Transverse colon (tissue), 4 donors: ENCODE results near the gene HOXB7. TPM values are rescaled to one million over a fixed set of nuclear protein-coding genes. Genes with fewer than 3 reads are reported as not detected.

ENCODE experiments used
- DNase-seq: peaks from one replicate; pipeline ENCODE4 v3.0.0-alpha.2; 2019
- H3K27ac ChIP-seq, 4 donors: fragments of 200-600 bp; sonication (generic); 2 replicates each; pipeline ENCODE4 v1.5.1; 2016 to 2018; ENCODE audit warnings: inconsistent platforms in 4 of 4
- H3K27me3 ChIP-seq: fragments of 200-600 bp; sonication (generic); 2 replicates; pipeline ENCODE4 v1.5.1; 2017; ENCODE audit warnings: inconsistent platforms
- H3K36me3 ChIP-seq, 4 donors: fragments of 200-600 bp; sonication (generic); 2 replicates each; pipeline ENCODE4 v1.5.1; 2017 to 2019; ENCODE audit warnings: inconsistent platforms in 4 of 4
- H3K4me1 ChIP-seq, 4 donors: fragments of 200-600 bp; sonication (generic); 2 replicates each; pipeline ENCODE4 v1.5.1; 2017 to 2020; ENCODE audit warnings: inconsistent platforms in 4 of 4
- H3K4me3 ChIP-seq, 4 donors: fragments of 200-600 bp; sonication (generic); 1 replicate in 1 of 4; 2 replicates in 3 of 4; pipeline versions ENCODE4 v1.5.1 to v1.6.1; 2017 to 2019; ENCODE audit warnings: inconsistent platforms in 4 of 4
- H3K9me3 ChIP-seq, 2 donors: fragments of 200-600 bp; sonication (generic); 2 replicates each; pipeline ENCODE4 v1.5.1; 2017 to 2019; ENCODE audit warnings: inconsistent platforms in 2 of 2
- CTCF ChIP-seq, 5 experiments: fragments of 200-600 bp in 3 of 5; fragments of 450-650 bp in 2 of 5; sonication (generic) in 3 of 5; IDR thresholded peaks; 1 replicate in 2 of 5; 2 replicates in 3 of 5; pipeline ENCODE4 v1.5.1; 2016 to 2017; ENCODE audit warnings: antibody characterized with exemption in 5 of 5, inconsistent platforms in 3 of 5, mild to moderate bottlenecking in 2 of 5, moderate library complexity in 1 of 5
- EP300 ChIP-seq: sonication (generic); formaldehyde crosslinking; IDR thresholded peaks from one replicate; pipeline ENCODE4 v1.6.1; 2017; ENCODE audit warnings: antibody characterized with exemption, low read depth
- POLR2A ChIP-seq: fragments of 450-650 bp; IDR thresholded peaks from one replicate; pipeline ENCODE4 v1.6.1; 2016; ENCODE audit warnings: antibody characterized with exemption, mild to moderate bottlenecking, moderate library complexity
- POLR2AphosphoS5 ChIP-seq, 3 donors: sonication (generic); formaldehyde crosslinking; IDR thresholded peaks; one replicate each; pipeline ENCODE4 v1.6.1; 2016; ENCODE audit warnings: antibody characterized with exemption in 3 of 3
- WGBS, 2 donors: methylation state at CpG; one replicate each; pipeline ENCODE4 v1.1.5; 2018; ENCODE audit warnings: low coverage in 1 of 2; 5-methylcytosine and 5-hydroxymethylcytosine counted together
- in situ Hi-C, 4 donors: fragments of 200-750 bp; cut with MboI; loops; one replicate each; pipeline versions ENCODE4 v1.15.0 to v1.15.1; 2017; ENCODE audit warnings: low sequenced_read_pairs in 3 of 4, low pct_ligation_motif_present in 1 of 4, low pct_unique_long_range_greater_than_20kb in 1 of 4
- intact Hi-C: fragments of 100-400 bp; cut with DNase I; formaldehyde crosslinking; loops from one replicate; pipeline ENCODE4 v1.15.1; 2023; ENCODE audit warnings: low total_unique reads
- total RNA-seq, 4 donors: library from RNA; depleted of rRNA; stranded (reverse); fragments of >200 nt; gene quantifications; one replicate each; pipeline ENCODE4 v1.1.0, GENCODE V29; 2016

HOXB7 gene
- total RNA-seq, 4 donors from 2014 or later, result 11.2 to 20.9 (median 16.7) TPM; not detected in 1

GRCh38 chr17:48644159-48644558 is 33.3 kb upstream of the HOXB7 start:
- no peak for DNase-seq
- Histone ChIP-seq H3K27ac (peak overlapping the region; percentile 86 to 93 (median 90)), H3K9me3 (no peaks in the 10 kb centered on the region), H3K4me1 (peaks cover 2 to 38% (median 18%) of the 10 kb centered on the region in 4 donors), H3K4me3 (peak overlapping the region in 3 of 4 donors; percentile 57 to 60 (median 58)), H3K36me3 (no peaks in the 10 kb centered on the region), H3K27me3 (peaks cover 95% of the 10 kb centered on the region)
- intact Hi-C loops, result no loop called here
- in situ Hi-C loops, result no loop called here
- TF ChIP-seq POLR2A (no peak), CTCF (IDR thresholded peaks at IDR 0.05) (no peak), EP300 (no peak), POLR2AphosphoS5 (IDR thresholded peaks at IDR 0.05) (no peak)
- 65% methylated on average over 1 of the region's 1 CpG; no CpG with 5 or more reads in 1 of the 2 donors for WGBS, 2 donors

- in situ Hi-C loops, result no loop called here
- Histone ChIP-seq H3K27ac (peak overlapping the region; percentile 86 to 93 (median 90)), H3K4me3 (peak overlapping the region in 2 of 4 donors; percentile 57 to 60), H3K36me3 (no peaks in the 10 kb centered on the region), H3K4me1 (peaks cover 2 to 38% (median 20%) of the 10 kb centered on the region in 4 donors), H3K27me3 (peaks cover 94% of the 10 kb centered on the region), H3K9me3 (no peaks in the 10 kb centered on the region)
- intact Hi-C loops, result no loop called here
- no peak for DNase-seq
- no peak for TF ChIP-seq EP300
- TF ChIP-seq POLR2A, result no peak
- TF ChIP-seq CTCF (IDR thresholded peaks at IDR 0.05), result no peak
- no peak for TF ChIP-seq POLR2AphosphoS5 (IDR thresholded peaks at IDR 0.05)
These were observed 32.8 kb upstream of the HOXB7 start for GRCh38 chr17:48643697-48644012.

GRCh38 chr17:48642843-48643696 is 32.3 kb upstream of the HOXB7 start:
- in situ Hi-C loops, result no loop called here
- DNase-seq, result no peak
- Histone ChIP-seq H3K27me3 (peaks cover 94% of the 10 kb centered on the region), H3K9me3 (no peaks in the 10 kb centered on the region), H3K27ac (peak overlapping the region; percentile 86 to 93 (median 90)), H3K4me3 (peak overlapping the region in 3 of 4 donors; percentile 23 to 60 (median 57)), H3K36me3 (no peaks in the 10 kb centered on the region), H3K4me1 (peaks cover 2 to 37% (median 21%) of the 10 kb centered on the region in 4 donors)
- WGBS, 2 donors, result 29 to 37% methylated on average over 5 to 23 of the region's 23 CpGs
- TF ChIP-seq POLR2AphosphoS5 (IDR thresholded peaks at IDR 0.05) (peak in 1 of 3 donors; percentile 26), POLR2A (peak; percentile 34), CTCF (IDR thresholded peaks at IDR 0.05) (no peak), EP300 (no peak)
- intact Hi-C loops, result no loop called here

GRCh38 chr17:48642059-48642842 is 31.4 kb upstream of the HOXB7 start:
- Histone ChIP-seq H3K36me3 (no peaks in the 10 kb centered on the region), H3K4me3 (peak overlapping the region in 3 of 4 donors; percentile 23 to 60 (median 57)), H3K27ac (peak overlapping the region; percentile 86 to 93 (median 90)), H3K4me1 (peaks cover 2 to 37% (median 21%) of the 10 kb centered on the region in 4 donors), H3K9me3 (no peaks in the 10 kb centered on the region), H3K27me3 (peaks cover 97% of the 10 kb centered on the region)
- DNase-seq, result peak; percentile 81
- in situ Hi-C loops (no loop called here), intact Hi-C loops (no loop called here)
- TF ChIP-seq POLR2AphosphoS5 (IDR thresholded peaks at IDR 0.05) (peak in 2 of 3 donors; percentile 84 to 91), EP300 (no peak), CTCF (IDR thresholded peaks at IDR 0.05) (peak in 2 of 5 experiments; percentile 20 to 50), POLR2A (peak; percentile 84)
- 27% methylated on average over 58 of the region's 58 CpGs; no CpG with 5 or more reads in 1 of the 2 donors for WGBS, 2 donors
